Activated CD4-positive, alpha-beta T cell treated with anti-CD3 and anti-CD28 coated beads, Interleukin-2, amount 10 ng/mL, durations not matched to agents 24 days and 14 days (primary cell): ENCODE measurements around the gene SLC39A11. TPM values are rescaled to one million over a fixed set of nuclear protein-coding genes. Genes with fewer than 3 reads are reported as not detected.
"Not testable (repeated sequence)": the region's sequence is repeated elsewhere in the genome, so short reads cannot be mapped to it uniquely, and the experiment has no call there.

Source experiments
- DNase-seq: peaks from one replicate; pipeline ENCODE4 v3.0.0; 2022
- H3K27ac Mint-ChIP-seq: one replicate; pipeline ENCODE4 v1.8.0; 2022; ENCODE audit warnings: mild to moderate bottlenecking, mixed read lengths
- H3K27me3 Mint-ChIP-seq: one replicate; pipeline ENCODE4 v1.8.0; 2022; ENCODE audit warnings: mixed read lengths
- H3K36me3 Mint-ChIP-seq: one replicate; pipeline ENCODE4 v1.8.0; 2022; ENCODE audit warnings: low read depth, mild to moderate bottlenecking, mixed read lengths
- H3K4me1 Mint-ChIP-seq: one replicate; pipeline ENCODE4 v1.8.0; 2021; ENCODE audit warnings: mixed read lengths
- H3K4me3 Mint-ChIP-seq: one replicate; pipeline ENCODE4 v1.8.0; 2022; ENCODE audit warnings: mild to moderate bottlenecking, moderate library complexity, mixed read lengths
- H3K9me3 Mint-ChIP-seq: one replicate; pipeline ENCODE4 v1.8.0; 2021; ENCODE audit warnings: mixed read lengths
- intact Hi-C: fragments of 100-400 bp; cut with micrococcal nuclease; formaldehyde crosslinking; loops from one replicate; pipeline ENCODE4 v1.15.1; 2023
- total RNA-seq: library from RNA; stranded (reverse); gene quantifications from 2 replicates; pipeline ENCODE4 v1.2.3, GENCODE V29; 2022

SLC39A11 gene
- total RNA-seq, 1 donor from 2014 or later = 24.6 TPM

GRCh38 chr17:72952641-72953315 lies 139.7 kb downstream of the SLC39A11 start:
- H3K4me1 Mint-ChIP-seq = peaks cover 1% of the 10 kb centered on the region
- no peaks in the 10 kb centered on the region for H3K36me3 Mint-ChIP-seq
- H3K27me3 Mint-ChIP-seq = no peaks in the 10 kb centered on the region
- H3K4me3 Mint-ChIP-seq = no peak overlapping the region
- no peak for DNase-seq
- H3K27ac Mint-ChIP-seq = no peak overlapping the region
- H3K9me3 Mint-ChIP-seq = no peaks in the 10 kb centered on the region
- intact Hi-C loops = no loop called here

GRCh38 chr17:72952220-72952619 lies 140.3 kb downstream of the SLC39A11 start:
- intact Hi-C loops = no loop called here
- Mint-ChIP-seq H3K4me1 (peaks cover 1% of the 10 kb centered on the region), H3K27ac (no peak overlapping the region), H3K27me3 (no peaks in the 10 kb centered on the region), H3K9me3 (no peaks in the 10 kb centered on the region), H3K36me3 (no peaks in the 10 kb centered on the region), H3K4me3 (no peak overlapping the region)
- no peak for DNase-seq

GRCh38 chr17:72950242-72950931 lies 142.1 kb downstream of the SLC39A11 start:
- no peak overlapping the region for H3K4me3 Mint-ChIP-seq
- DNase-seq = no peak
- H3K9me3 Mint-ChIP-seq = no peaks in the 10 kb centered on the region
- H3K27me3 Mint-ChIP-seq = no peaks in the 10 kb centered on the region
- H3K4me1 Mint-ChIP-seq = peaks cover 1% of the 10 kb centered on the region
- no peaks in the 10 kb centered on the region for H3K36me3 Mint-ChIP-seq
- intact Hi-C loops = no loop called here
- H3K27ac Mint-ChIP-seq = no peak overlapping the region

- intact Hi-C loops = no loop called here
- no peak overlapping the region for H3K4me3 Mint-ChIP-seq
- H3K27me3 Mint-ChIP-seq = no peaks in the 10 kb centered on the region
- DNase-seq = no peak
- H3K9me3 Mint-ChIP-seq = no peaks in the 10 kb centered on the region
- H3K36me3 Mint-ChIP-seq = no peaks in the 10 kb centered on the region
- no peak overlapping the region for H3K27ac Mint-ChIP-seq
- H3K4me1 Mint-ChIP-seq = no peaks in the 10 kb centered on the region
These were observed 144.4 kb downstream of the SLC39A11 start for GRCh38 chr17:72948115-72948514.

GRCh38 chr17:72947475-72947874 lies 145.0 kb downstream of the SLC39A11 start:
- Mint-ChIP-seq H3K9me3 (no peaks in the 10 kb centered on the region), H3K4me3 (no peak overlapping the region), H3K27me3 (no peaks in the 10 kb centered on the region), H3K27ac (no peak overlapping the region), H3K4me1 (no peaks in the 10 kb centered on the region), H3K36me3 (no peaks in the 10 kb centered on the region)
- no peak for DNase-seq
- intact Hi-C loops = no loop called here

- H3K4me1 Mint-ChIP-seq = no peaks in the 10 kb centered on the region
- no peaks in the 10 kb centered on the region for H3K9me3 Mint-ChIP-seq
- DNase-seq = no peak
- no peaks in the 10 kb centered on the region for H3K27me3 Mint-ChIP-seq
- no peak overlapping the region for H3K27ac Mint-ChIP-seq
- no peak overlapping the region for H3K4me3 Mint-ChIP-seq
- intact Hi-C loops = no loop called here
- no peaks in the 10 kb centered on the region for H3K36me3 Mint-ChIP-seq
These were observed 145.8 kb downstream of the SLC39A11 start for GRCh38 chr17:72946696-72947095.

GRCh38 chr17:72946156-72946555 lies 146.3 kb downstream of the SLC39A11 start:
- Mint-ChIP-seq H3K4me1 (no peaks in the 10 kb centered on the region), H3K27ac (no peak overlapping the region), H3K27me3 (no peaks in the 10 kb centered on the region), H3K36me3 (no peaks in the 10 kb centered on the region), H3K4me3 (no peak overlapping the region), H3K9me3 (no peaks in the 10 kb centered on the region)
- intact Hi-C loops = no loop called here
- DNase-seq = no peak

GRCh38 chr17:72945473-72945872 lies 147.0 kb downstream of the SLC39A11 start:
- Mint-ChIP-seq H3K9me3 (no peaks in the 10 kb centered on the region), H3K4me1 (no peaks in the 10 kb centered on the region), H3K36me3 (no peaks in the 10 kb centered on the region), H3K27me3 (no peaks in the 10 kb centered on the region), H3K4me3 (no peak overlapping the region), H3K27ac (no peak overlapping the region)
- DNase-seq = no peak
- intact Hi-C loops = no loop called here

- Mint-ChIP-seq H3K4me1 (no peaks in the 10 kb centered on the region), H3K9me3 (no peaks in the 10 kb centered on the region), H3K27me3 (no peaks in the 10 kb centered on the region), H3K27ac (no peak overlapping the region), H3K36me3 (no peaks in the 10 kb centered on the region), H3K4me3 (no peak overlapping the region)
- intact Hi-C loops = no loop called here
- DNase-seq = no peak
These were observed 148.4 kb downstream of the SLC39A11 start for GRCh38 chr17:72943826-72944689.

- Mint-ChIP-seq H3K27ac (no peak overlapping the region), H3K36me3 (no peaks in the 10 kb centered on the region), H3K27me3 (no peaks in the 10 kb centered on the region), H3K4me3 (no peak overlapping the region), H3K4me1 (no peaks in the 10 kb centered on the region), H3K9me3 (no peaks in the 10 kb centered on the region)
- intact Hi-C loops = no loop called here
- no peak for DNase-seq
These were observed 149.9 kb downstream of the SLC39A11 start for GRCh38 chr17:72942579-72942978.

GRCh38 chr17:72940496-72940895 lies 152.0 kb downstream of the SLC39A11 start:
- H3K9me3 Mint-ChIP-seq = no peaks in the 10 kb centered on the region
- H3K4me3 Mint-ChIP-seq = no peak overlapping the region
- intact Hi-C loops = no loop called here
- H3K4me1 Mint-ChIP-seq = no peaks in the 10 kb centered on the region
- no peak overlapping the region for H3K27ac Mint-ChIP-seq
- no peak for DNase-seq
- no peaks in the 10 kb centered on the region for H3K27me3 Mint-ChIP-seq
- H3K36me3 Mint-ChIP-seq = no peaks in the 10 kb centered on the region

GRCh38 chr17:72938482-72938881 lies 154.0 kb downstream of the SLC39A11 start:
- H3K27me3 Mint-ChIP-seq = no peaks in the 10 kb centered on the region
- DNase-seq = no peak
- no peaks in the 10 kb centered on the region for H3K9me3 Mint-ChIP-seq
- intact Hi-C loops = no loop called here
- no peak overlapping the region for H3K27ac Mint-ChIP-seq
- H3K36me3 Mint-ChIP-seq = no peaks in the 10 kb centered on the region
- no peak overlapping the region for H3K4me3 Mint-ChIP-seq
- no peaks in the 10 kb centered on the region for H3K4me1 Mint-ChIP-seq

- Mint-ChIP-seq H3K9me3 (no peaks in the 10 kb centered on the region), H3K4me3 (no peak overlapping the region), H3K36me3 (no peaks in the 10 kb centered on the region), H3K27me3 (no peaks in the 10 kb centered on the region), H3K4me1 (no peaks in the 10 kb centered on the region), H3K27ac (no peak overlapping the region)
- intact Hi-C loops = no loop called here
- DNase-seq = no peak
These were observed 154.8 kb downstream of the SLC39A11 start for GRCh38 chr17:72937707-72938106.

GRCh38 chr17:72937254-72937653 lies 155.2 kb downstream of the SLC39A11 start:
- H3K4me3 Mint-ChIP-seq, H3K27me3 Mint-ChIP-seq, H3K27ac Mint-ChIP-seq, H3K4me1 Mint-ChIP-seq, DNase-seq, intact Hi-C loops, H3K9me3 Mint-ChIP-seq, H3K36me3 Mint-ChIP-seq: not testable (repeated sequence)
